SH-SY5Y (cell line): ENCODE results near the gene TUBG2.

Experiments used
- GATA2 ChIP-seq: IDR thresholded peaks from 2 replicates; pipeline ENCODE4 v1.6.1; 2011; ENCODE audit warnings: mild to moderate bottlenecking, low read depth, low read length
- GATA3 ChIP-seq: IDR thresholded peaks from 2 replicates; pipeline ENCODE4 v1.6.1; 2011; ENCODE audit warnings: low read depth, mild to moderate bottlenecking, low read length, moderate library complexity

The TUBG2 gene

DNA sequence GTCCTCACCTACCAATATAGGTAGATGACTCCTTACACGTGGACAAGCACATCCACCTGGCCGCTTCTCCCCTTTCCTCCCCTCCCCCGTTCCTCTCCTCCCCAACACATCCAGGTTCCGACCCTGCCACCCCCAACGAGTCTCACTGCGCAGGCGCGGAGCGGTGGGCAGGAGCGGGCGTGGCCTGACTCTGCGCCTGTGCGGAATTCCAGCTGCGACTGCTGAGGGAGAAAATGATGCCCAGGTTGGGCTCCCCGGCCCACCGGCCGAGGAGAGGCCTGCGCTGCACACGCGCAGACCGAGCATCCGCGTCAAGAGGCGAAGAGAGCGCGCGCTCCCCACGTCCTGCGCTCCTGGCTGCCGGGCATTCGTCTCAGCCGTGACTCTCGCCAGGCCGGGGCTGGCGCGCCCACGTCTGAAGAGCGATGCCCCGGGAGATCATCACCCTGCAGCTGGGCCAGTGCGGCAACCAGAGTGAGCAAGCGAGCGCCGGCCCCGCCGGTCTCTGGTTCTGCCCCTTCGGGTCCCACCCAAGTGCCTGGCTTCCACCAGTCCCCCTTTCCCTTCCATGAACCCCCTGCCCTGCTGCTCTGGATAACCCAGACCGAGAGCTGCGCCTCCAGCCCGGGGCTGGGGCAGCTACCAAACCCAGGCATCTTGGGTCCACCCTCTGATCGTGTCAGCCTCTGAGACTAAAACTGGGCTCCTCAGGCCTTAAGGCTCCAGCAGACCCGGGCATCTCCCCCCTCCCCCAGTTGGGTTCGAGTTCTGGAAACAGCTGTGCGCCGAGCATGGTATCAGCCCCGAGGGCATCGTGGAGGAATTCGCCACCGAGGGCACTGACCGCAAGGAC, at the start of gene TUBG2:
Gene TUBG2 (plus strand): TSS at position 206 of the 853 bp plus-strand sequence. CDS start 220 bp downstream, at position 426.
- TF ChIP-seq GATA2: no peak
- no peak for TF ChIP-seq GATA3

DNA sequence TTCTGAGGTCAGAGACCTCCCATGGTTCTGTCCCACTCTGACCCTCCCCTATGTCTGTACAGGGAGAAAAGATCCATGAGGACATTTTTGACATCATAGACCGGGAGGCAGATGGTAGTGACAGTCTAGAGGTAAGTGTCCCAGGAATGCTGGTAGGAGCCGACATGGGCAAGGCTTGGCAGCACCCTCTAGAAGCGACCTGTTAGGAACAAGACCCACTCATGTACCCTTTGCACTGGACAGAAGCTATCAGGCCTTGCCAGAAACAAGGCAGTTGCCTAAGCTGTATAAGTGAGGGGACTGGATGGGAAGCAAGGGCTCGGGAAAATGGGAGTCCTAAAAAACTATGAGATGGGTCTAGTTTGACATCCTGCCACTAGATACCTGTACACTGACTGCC, 47.1 kb upstream of the TUBG2 start:
- TF ChIP-seq GATA2 (no peak), GATA3 (no peak)

DNA sequence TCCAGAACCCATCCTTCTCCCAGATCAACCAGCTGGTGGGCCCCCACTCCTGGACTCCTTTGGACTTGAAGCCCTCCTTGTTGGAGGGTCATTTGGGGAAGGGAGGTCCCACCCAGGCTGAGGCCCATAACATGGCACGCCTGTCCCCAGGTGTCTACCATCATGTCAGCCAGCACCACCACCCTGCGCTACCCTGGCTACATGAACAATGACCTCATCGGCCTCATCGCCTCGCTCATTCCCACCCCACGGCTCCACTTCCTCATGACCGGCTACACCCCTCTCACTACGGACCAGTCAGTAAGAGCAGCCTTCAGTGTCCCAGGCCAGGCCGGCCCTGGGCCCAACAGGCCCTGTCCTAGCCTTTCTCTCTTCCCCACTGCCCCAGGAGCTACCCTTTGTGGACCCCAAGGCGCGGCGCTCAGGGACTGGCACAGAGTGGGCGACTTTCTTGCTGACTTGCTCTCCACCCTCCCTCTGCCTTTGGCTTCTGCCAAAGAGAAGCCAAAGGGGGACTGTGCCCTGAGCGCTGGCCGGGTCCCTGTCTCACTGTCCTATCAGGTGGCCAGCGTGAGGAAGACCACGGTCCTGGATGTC, 45.3 kb upstream of the TUBG2 start:
- TF ChIP-seq GATA2: no peak
- TF ChIP-seq GATA3: no peak

DNA sequence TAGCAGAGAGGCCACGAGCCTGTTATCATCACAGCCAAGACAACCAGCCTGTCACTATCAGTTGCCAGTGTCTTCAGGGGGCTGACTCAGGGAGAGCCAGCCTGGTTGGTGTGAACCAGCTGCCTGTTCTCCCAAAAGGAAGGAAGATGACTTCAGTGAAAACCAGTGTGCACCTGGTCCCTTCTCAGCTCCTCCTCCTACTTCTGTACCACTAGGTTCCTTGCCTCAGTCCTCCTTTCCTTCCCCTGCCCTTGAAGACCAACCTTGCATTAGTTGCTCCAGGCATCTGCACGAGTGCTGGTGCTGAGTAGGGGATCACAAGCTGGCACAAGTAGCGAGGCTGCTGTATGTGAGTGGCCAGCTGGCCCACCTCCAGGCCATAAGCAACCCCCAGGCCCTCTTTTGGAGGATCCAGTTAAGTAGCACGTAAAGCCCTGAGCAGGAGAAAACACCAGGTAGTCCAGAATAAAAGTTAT, 41.1 kb upstream of the TUBG2 start:
- no peak for TF ChIP-seq GATA2
- no peak for TF ChIP-seq GATA3

DNA sequence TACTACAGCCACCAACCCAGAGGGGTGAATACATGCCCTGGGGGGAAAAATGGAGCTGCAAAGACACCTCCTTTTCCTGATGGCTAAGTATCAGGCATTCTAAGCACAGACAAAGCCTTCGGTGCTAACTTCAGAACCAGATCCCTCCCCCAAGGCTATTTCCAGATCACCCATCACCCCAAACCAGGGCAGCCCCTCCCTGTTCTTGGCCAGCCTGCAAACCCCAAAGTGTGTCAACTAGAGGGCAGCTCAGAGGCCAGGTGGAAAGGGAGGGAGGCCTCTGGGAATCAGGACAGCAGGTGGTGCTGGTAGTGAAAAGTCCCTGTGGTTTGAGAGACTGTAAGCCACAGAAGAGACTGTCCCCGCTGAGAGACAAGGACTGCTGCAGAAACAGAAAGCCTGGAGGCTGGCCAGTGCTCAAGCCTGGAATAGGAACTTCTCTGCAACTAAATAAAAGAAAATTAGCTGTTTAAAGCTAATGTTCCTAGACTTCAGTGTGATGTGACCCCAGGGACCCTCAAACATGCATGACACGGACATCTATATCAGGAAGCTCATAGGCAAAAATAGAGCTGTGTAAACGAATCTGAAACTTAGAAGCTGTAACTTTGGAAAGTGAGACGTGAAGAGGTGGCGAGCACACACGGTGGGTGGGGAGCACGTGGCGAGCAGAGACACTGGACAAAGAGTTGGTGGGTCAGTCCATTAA, 40.5 kb upstream of the TUBG2 start:
- TF ChIP-seq GATA3 (no peak), GATA2 (no peak)

DNA sequence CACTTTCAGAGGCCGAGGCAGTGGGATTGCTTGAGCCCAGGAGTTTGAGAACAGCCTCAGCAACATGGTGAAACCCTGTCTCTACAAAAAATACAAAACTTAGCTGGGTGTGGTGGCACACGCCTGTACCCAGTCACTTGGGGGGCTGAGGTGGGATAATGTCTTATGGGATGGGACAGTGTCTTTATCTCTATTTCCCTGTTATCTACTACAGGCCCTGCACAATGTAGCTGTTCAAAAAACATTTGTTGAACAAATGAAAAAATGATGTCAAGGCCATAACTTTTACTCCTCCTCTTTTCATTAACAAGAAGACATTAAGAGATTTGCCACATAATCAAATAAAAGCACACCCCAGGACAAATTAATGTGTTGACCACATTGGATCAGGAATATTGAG, 35.8 kb upstream of the TUBG2 start:
- TF ChIP-seq GATA2 (no peak), GATA3 (no peak)

DNA sequence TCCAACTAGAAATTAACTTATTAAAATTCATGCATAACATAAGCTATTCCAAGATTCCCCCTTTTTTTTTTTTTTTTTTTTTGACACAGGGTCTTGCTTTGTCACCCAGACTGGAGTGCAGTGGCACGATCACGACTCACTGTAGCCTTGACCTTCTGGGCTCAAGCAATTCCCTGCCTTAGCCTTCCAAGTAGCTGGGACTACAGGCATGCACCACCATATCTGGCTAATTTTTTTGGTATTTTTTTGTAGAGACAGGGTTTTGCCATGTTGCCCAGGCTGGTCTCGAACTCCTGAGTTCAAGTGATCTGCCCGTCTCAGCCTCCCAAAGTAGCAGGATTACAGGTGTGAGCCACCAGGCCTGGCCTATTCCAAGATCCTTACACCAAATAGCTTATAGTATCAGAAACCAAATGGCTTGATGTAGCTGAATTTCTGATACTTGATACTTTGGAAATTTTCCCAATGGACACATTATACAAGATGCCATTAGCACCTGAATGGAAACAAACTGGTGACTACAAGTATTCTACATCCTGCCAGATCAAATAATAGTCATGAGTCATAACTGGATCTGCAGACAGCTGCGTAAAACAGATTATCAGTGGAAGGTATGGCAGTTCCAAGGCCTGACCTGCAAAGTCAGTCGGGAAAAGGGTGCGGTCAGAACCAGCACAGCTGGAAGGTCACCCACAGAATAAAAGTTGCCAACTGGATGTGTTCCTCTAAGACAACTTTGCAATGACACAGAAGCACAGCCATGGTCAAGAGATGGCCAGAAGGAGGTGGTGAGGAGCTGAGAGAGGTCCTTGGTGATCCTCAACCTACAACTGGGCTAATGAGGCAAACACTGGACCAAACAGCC, 35.1 kb upstream of the TUBG2 start:
- TF ChIP-seq GATA3 (no peak), GATA2 (no peak)

DNA sequence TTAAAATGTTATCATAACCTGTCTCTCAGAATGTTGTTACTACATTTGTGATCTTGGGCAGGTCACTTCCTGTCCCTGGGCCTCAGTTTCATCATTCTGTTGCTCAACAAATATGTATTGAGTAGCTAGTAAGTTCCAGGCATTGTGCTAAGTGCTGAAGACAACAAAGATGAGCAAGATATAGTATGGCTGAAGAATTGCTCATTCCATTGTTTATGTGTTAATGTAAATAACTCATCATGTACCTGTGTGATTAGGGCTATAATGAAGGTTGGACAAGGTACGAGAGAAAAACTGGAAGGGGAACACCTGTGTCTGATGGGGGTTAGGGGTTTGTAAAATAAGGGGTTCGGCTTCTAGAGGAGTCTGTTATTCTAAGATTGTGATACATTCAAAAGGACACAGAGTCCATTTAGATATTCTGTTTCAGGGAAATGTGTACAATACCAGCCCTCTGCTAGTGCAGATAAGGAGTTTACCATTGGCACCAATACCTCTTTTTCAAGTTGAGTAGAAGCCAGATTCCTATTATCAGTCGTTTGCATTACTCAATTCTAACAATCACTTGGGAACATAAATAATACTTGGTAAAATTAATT, 29.6 kb upstream of the TUBG2 start:
- no peak for TF ChIP-seq GATA2
- no peak for TF ChIP-seq GATA3

DNA sequence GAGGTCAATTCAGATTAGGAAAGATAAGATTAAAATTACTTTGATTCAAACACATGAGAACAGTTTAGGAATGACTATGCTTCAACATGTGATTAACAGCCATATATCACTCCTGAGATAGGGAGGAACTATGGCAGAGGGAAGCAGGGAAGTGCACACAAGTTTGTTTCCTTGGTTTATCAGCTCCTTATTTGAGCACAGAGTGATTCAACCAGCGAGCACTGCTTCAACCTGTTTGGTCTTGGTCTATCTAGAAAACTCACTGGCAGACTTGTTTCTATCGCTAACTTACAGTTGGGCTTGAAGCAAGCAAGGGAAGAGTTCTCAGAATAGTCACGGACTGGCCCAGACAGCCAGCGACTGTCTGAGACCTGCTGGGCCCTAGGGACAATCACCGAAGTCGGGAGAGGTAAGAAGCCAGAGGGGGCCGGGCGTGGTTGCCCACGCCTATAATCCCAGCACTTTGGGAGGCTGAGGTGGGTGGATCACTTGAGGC, 26.1 kb upstream of the TUBG2 start:
- TF ChIP-seq GATA2: no peak
- TF ChIP-seq GATA3: no peak

DNA sequence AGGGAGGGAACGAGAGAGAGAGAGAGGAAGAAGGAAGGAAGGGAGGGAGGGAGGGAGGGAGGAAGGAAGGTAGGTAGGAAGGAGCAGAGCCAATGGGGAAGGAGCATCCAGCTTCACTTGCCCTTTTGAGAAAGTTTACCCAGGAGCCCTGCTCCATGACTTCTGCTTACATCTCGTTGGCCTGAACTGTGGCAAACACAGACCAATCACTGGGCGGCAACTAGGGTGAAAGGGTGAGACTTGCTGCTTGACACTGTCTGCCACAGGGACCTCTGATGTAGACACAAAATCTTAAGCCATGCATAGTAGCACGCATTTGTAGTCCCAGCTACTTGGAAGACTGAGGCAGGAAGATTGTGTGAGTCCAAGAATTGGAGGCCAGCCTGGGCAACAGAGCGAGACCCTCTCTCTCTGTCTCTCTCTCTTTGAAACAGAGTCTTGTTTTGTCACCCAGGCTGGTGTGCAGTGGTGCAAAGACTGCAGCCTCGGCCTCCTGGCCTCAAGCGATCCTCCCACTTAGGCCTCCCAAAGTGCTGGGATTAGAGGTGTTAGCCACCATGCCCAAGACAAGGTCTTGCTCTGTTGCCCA, 19.5 kb upstream of the TUBG2 start:
- TF ChIP-seq GATA2 (no peak), GATA3 (no peak)

DNA sequence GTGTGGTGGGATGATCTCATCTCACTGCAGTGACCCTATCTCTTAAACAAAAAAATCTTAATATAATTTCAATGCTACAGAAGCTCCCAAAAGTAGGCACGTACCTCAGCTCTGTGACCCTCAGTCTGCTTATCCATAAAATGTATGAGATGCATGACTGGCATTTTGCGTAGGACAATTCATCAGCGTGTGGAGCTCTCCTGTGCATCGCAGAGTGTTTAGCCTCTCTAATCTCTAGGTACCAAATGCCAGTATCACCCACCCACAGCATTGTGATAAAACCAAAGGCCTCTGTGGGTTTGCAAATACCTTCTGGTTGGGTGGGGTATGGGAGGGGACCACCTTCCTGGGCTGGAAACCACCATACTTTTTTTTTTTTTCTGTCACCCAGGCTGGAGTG, 19.0 kb upstream of the TUBG2 start:
- TF ChIP-seq GATA3: no peak
- no peak for TF ChIP-seq GATA2

DNA sequence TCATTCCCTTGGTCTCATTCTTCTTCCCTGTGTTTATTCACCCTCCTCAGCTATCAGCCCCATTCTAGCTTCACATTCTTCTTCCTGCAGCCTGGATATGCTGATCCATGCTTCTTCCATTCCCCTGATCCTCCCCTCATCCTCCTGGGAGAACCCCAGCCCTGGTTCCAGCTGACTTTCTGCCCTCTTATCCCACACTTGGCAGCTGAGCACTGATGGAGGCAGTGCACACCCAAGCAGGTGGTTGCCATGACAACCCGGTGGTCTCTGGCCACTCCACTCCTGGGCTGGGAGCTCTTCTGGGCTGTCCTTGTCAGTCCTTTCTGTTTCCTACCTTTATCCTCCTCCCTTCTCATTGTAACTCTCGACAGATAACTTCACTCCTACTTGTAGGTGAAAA, 16.7 kb upstream of the TUBG2 start:
- TF ChIP-seq GATA2: no peak
- TF ChIP-seq GATA3: no peak

DNA sequence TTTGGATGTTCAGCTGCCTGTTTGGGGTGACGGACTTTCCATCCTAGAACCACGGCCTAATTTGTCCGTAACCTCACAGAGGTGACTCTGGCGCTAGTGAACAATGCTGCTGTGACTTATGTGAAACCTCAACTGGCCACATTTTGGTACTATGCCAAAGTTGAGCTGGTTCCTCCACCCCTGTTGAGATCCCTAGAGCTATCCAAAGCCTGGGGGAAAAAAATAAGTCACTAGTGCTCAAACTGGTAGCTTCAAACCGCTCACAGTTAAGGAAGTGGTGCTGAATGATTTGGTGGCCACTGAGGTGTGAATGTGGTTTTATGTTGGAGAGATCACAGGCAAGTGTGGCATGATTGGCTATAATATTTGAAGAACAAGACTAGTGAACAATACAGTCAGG, 11.3 kb upstream of the TUBG2 start:
- no peak for TF ChIP-seq GATA2
- TF ChIP-seq GATA3: no peak
